ENCODE results near the gene MAP7D3.
A peak's percentile ranks its signal among the peaks of the same experiment; 100 is the strongest.
"Not testable (repeated sequence)": the region's sequence is repeated elsewhere in the genome, so short reads cannot be mapped to it uniquely, and the experiment has no call there.

Gene MAP7D3, protein sequence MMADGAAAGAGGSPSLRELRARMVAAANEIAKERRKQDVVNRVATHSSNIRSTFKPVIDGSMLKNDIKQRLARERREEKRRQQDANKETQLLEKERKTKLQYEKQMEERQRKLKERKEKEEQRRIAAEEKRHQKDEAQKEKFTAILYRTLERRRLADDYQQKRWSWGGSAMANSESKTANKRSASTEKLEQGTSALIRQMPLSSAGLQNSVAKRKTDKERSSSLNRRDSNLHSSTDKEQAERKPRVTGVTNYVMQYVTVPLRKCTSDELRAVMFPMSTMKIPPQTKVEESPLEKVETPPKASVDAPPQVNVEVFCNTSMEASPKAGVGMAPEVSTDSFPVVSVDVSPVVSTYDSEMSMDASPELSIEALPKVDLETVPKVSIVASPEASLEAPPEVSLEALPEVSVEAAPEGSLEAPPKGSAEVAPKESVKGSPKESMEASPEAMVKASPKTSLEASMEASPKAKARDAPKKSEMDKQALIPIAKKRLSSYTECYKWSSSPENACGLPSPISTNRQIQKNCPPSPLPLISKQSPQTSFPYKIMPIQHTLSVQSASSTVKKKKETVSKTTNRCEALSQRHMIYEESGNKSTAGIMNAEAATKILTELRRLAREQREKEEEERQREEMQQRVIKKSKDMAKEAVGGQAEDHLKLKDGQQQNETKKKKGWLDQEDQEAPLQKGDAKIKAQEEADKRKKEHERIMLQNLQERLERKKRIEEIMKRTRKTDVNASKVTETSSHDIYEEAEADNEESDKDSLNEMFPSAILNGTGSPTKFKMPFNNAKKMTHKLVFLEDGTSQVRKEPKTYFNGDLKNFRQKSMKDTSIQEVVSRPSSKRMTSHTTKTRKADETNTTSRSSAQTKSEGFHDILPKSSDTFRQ

DNA sequence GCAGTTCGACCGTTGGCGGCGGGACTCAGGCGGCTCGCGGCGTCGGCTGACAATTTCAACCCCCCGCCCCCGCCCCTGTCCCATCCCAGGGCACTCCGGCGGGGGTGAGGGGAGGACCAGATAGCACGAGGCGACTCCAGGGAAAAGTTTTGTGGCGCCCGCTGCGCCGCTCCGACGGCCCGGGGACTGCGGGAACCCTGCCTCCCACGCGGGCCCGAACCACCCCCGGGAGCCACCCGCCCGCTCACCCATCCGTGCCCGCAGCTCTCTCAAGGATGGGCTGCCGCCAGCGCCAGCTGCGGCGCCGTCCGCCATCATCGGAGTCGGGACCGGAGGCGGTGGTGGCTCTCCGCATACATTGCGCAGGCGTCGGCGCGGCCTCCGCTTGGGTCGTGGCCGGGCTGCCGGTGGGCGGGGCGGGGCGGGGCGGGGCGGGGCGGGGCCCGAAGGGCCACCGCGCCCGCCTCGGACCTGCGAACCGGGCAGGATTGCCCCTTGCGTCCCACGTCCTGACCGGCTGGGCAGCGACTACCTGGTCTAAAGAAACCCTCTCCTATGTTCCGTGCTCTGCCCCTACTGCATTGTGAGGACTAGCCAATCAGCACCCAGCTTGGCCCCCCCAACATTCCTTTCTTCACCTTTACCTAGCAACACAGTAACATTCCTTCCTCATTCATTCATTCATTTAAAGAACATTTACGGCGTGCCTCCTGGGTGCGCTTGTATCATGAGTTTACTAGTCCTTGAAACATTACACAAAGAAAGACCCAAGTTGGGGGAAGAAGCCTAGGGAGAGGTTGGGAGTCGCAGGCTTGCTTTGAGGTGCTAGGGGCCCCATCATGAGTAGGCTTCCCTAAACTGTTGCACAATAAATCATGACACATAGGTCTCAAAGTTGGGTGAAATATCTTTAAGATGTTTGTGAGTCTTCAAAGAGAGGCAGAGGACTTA lies at the start of gene MAP7D3:
Gene MAP7D3, minus strand, starts transcription at position 360 of the 951 bp plus-strand sequence. Its CDS starts 42 bp downstream, at position 318.
- DNase-seq, result peak; percentile 48

DNA sequence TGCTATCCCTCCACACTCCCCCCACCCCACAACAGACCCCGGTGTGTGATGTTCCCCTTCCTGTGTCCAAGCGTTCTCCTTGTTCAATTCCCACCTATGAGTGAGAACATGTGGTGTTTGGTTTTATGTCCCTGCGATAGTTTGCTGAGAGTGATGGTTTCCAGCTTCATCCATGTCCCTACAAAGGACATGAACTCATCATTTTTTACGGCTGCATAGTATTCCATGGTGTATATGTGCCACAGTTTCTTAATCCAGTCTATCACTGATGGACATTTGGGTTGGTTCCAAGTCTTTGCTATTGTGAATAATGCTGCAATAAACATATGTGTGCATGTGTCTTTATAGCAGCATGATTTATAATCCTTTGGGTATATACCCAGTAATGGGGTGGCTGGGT lies 49.5 kb upstream of the MAP7D3 start, which contains the start of gene ADGRG4:
Gene ADGRG4, plus strand, starts transcription at position 243 of the 400 bp plus-strand sequence. CDS start 7,815 bp downstream, outside the sequence.
- not testable (repeated sequence) for DNase-seq

DNA sequence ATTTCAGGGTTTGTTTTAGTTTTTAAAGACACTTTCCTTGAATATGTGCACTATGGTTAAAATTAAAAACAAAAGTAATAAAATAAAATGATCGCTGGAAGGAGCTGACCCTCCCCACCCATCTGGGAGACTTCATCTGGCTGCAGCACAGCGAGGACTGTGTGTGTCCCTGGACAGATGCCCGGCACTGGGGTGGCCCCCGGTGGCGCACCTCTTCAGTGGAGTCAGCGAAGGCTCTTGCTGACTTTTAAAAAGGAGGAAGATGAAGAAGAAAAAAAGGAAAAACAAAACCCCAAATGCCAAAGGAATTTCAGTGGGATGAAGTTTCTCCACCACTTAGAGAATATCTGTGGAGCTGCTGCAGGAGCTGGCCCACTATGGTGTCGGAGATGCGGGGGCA lies 44.2 kb upstream of the MAP7D3 start:
- no peak for DNase-seq

DNA sequence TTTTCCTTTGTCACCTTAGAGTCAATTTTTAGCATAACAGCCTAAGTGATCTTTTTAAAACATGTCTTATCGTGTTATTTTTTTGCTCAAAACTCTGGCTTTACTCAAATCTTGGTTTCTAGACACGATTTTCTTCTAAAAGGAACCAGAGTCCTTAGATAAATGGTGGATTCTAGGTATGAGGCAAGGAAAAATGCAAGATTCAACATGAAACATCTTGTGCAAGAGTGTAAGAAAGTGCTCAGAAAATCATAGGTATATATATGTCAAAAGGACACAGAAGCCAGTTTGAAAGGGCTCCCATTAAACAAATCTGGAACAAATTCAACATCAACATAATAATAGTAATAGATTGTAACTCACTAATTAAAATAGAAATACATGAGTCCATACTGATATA lies 41.5 kb upstream of the MAP7D3 start:
- DNase-seq, result no peak

DNA sequence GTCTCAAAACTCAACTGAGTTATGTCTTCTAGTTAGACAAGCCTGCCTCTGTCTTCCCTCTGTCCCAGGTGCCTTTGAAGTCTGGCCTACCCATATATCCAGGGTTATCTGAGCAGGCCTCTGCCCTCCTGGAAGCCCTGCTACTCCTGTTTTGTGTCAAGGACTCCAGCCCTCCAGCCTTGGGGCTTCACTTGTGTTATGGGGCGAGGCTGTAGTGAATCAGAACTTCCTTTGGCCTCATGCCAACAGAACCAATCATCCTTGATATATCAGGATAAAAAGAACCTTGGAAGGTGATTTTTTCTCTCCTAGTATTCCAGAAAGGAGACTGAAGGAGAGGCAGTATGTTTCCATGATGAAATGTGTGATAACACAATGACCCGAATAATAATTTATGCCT lies 40.6 kb upstream of the MAP7D3 start:
- DNase-seq, result no peak

DNA sequence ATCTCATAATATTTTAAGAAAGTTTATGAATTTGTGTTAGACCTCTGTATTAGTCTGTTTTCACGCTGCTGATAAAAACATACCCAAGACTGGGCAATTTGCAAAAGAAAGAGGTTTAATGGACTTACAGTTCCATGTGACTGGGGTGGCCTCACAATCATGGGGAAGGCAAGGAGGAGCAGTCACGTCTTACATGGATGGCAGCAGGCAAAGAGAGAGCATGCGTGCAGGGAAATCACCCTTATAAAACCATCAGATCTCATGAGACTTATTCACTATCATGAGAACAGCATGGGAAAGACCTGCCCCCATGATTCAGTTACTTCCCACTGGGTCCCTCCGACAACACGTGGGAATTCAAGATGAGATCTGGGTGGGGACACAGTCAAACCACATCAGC lies 35.2 kb upstream of the MAP7D3 start:
- not testable (repeated sequence) for DNase-seq

DNA sequence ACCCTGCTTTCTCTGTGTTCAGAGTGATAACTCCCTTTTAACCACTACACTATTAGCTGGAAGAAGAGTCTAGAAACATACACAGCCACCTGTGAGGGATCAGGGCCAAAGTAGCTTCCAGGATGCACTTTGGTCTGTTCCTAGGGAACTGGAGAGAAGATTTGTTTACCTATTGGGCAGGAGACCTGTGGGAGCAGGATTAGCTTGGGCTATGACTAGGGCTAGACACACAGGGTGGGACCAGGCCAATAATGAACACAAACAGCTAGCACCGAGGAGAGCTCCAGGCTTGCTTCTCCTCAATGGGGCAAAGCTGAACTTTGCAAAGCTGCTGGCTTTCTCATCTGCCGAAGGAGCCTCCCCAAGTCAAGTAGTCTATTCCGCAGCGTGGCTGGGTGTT lies 24.4 kb upstream of the MAP7D3 start:
- DNase-seq, result no peak

DNA sequence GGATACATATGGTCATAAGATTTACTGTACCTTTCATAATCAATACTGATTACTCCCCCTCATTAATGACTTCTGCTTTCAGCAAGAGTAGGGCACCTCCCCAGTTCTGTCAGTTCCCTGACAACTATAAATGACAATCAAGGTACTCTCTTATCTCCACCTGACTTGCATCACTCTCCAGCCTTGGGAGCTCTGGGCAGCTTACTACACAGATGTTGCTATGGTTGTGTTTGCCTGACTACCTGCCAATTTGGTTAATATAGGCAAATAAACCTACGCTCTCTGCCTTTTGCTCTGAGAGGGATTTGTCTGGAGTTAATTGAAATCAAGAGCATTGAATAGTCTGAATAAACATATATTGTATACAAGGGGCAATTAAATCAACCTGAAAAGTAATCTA lies 22.8 kb upstream of the MAP7D3 start:
- DNase-seq, result no peak

DNA sequence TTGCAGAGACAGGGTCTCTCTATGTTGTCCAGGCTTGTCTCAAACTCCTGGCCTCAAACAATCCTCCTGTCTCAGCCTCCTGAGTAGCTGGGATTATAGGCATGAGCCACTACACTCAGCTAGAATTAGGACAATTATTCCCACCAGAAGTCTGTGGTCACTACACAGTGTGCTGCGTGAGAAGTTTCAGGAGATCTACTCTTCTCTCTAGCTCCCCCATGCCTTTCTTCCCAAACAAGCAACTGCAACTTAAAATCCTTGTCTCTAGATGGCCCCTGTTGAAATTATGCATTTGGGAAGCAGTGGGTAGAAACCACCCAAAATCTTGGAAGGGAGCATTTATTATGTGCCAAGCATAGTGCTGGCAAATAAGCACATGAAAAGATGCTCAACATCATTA lies 21.1 kb upstream of the MAP7D3 start:
- no peak for DNase-seq

DNA sequence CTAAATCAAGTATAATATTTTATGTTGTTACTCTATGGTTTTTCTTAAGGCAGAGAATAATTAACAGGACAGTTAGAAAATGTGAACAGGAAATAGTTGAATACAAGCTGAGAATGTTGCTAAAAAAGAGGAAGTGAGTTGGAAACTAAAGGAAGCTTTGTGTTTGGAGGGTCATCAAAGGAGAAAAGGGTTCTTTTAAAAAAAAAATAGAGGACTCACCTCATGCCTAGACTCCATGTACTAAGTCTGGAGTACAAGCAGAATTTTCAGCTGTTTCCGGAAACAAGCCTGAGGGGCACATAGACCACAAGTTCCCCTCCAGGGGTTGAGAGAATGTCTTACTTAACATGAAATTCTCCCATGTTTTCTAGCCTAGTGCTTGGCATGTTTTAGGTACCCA lies 20.1 kb upstream of the MAP7D3 start:
- no peak for DNase-seq

DNA sequence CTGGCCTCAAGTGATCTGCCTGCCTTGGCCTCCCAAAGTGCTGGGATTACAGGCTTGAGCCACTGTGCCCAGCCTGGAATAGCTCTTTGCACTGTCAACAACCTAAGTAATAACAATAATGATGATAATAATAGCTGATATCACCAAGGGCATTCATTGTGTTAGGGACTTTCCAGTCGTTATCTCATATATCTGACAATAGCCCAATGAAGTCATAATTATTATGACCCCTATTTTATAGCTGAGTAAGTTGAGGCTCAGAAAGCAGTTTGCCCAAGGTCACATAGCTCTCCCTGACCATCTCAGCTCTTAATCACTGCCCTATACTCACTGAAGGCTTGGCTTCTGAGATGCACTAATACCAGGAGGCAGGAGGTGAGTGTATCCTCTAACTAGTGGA lies 18.7 kb upstream of the MAP7D3 start:
- DNase-seq, result no peak

DNA sequence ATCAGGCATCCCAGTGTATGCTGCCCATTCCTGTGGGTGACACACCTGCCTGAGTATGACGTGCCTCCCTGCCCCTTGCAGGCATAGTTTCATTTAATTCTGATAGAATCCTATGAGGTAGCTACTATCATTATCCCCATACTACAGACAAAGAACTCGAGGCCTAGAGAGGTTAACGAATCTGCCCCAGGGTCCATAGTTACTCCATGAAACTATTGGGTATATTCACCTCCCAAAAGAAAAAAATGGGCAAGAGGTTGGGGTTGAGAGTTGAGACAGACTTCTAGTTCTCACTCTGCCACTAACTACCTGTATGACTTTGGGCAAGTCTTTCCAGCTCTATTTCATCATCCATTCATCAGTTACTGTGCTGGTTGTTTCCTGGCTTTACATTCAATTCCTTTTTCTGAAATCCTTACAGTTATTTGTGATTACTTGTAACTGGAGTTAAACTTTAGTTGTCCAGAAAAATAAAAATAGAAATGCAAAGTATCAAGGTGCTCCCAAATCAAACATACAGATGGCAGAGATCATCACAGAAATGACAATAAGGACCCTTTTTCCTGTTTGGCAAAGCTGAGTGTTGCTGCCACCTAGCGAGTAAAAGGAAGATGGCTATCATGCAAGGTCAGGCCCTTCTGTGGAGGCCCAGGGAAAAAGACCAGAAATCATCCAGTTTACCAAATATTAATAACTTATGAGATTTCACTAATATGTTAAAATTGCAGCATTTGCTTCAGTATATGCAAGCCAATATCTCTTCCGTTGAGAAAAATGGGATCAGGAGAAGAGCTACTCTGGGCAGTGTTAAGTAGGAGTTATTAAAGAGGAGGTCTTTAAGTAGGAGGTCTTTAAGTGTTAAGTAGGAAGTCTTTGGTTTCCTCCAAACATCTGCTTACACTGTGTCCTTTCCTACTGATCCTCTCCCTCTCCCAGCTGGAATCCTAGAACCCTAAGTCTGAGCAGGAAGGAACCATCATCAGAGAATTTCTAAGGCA lies 17.1 kb upstream of the MAP7D3 start:
- peak; percentile 15 for DNase-seq

DNA sequence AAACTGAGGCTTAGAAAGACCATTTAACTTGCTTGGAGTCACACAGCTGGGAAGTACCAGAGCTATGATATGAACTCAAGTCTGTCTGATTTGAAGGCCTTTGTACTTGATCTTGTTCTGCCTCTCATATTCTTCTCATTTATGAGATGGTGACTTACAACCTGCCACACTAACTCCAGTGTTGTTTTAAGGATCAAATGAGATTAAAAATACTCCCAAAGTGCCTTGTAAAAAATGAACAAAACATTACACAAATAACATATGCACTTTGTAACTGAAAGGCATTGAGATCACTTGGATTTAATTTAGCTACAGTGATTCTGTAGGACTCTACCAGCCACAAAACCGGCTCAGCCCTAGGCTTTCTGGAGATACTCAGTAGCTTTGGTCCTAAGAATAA lies 15.6 kb upstream of the MAP7D3 start:
- no peak for DNase-seq

DNA sequence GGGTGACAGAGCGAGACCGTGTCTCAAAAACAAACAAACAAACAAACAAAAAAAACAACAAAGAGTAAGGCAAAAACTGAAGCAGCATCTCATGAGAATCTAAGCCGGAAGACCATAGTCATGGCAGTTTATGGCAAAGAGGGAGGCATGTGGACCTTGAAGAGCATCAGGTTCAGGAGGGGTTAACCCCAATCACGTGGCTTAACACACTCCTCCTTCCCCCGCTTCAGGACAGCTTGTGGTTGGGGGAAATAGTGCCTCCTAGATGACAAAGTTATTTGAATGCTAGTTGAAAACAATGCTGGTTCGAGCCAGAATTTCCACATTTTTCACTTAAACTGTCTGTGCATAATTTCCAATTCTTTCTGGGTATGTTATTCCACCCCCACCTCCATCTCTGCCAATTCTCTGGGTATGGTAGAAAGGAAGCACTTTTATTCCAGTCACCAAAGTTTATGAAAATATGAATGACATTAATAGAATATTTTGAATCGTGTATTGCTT lies 11.7 kb upstream of the MAP7D3 start:
- DNase-seq, result no peak

DNA sequence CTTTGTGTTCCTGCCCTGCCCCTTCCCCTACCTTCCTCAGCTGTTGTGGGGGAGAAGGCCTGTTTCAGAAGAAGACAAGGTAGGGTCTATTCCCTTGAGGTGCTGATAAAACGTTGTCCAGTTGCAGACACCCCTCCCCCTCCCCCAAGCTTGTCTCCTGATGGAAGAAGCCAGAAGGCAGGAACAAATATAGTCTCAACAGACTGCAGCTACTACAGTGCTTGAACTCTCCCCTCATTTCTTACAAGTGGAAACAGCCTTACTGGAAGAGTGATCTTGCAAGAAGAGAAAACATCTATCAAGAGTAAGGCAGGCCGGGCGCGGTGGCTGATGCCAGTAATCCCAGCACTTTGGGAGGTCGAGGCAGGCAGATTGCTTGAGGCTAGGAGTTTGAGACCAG lies 11.0 kb upstream of the MAP7D3 start:
- DNase-seq, result no peak

DNA sequence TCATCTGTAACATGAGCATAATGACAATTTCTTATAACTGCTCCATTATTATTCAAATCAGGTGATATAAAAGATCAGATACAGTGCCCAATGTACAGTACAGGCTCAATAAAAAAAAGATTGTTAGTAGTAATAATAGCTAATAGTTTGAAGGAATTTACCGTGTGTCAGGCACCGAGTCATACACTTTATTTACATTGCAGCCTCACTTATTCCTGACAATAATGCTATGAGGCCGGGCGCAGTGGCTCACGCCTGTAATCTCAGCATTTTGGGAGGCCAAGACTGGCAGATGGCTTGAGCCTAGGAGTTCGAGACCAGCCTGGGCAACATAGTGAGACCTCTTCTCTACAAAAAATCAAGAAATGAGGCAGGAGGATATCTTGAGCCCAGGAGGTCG lies 10.1 kb upstream of the MAP7D3 start:
- peak; percentile 26 for DNase-seq

DNA sequence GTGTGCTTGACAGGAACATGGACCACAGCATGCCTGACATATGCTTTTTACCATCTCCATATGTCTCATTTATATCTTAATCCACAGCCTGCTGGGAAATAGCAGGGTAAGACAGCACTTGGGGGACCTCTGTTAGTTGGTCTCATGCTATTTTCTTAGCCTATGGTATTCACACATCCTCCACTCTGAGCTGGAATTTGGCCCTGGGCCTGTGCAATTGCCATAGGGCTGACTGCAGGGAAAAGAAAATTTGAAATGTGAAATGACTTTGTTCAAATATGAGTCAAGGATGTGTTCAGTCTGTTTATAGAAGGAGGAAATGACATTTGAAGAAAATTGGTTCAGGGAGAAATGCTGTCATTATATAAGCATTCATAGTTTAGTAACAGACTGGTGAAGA lies 9.6 kb upstream of the MAP7D3 start:
- DNase-seq, result peak; percentile 79

DNA sequence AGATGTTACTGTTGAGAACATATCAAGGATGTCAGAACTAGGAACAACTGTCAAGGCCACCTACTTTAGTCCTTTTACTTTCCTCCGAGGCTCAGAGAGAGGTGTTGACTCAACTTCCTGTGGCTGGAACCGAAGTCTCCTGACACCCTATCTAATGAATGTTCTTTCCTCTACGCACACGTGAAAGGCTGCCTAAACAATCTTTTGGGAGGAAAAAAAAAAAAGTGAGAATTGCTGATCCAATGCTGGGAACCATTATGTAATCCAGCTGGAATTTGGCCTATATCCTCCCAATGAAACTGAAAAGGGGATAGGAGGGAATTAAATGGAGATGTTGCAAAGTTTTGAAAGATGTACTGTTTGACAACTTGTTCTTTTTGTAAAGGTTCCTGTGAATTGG lies 8.3 kb upstream of the MAP7D3 start:
- DNase-seq, result peak; percentile 55

DNA sequence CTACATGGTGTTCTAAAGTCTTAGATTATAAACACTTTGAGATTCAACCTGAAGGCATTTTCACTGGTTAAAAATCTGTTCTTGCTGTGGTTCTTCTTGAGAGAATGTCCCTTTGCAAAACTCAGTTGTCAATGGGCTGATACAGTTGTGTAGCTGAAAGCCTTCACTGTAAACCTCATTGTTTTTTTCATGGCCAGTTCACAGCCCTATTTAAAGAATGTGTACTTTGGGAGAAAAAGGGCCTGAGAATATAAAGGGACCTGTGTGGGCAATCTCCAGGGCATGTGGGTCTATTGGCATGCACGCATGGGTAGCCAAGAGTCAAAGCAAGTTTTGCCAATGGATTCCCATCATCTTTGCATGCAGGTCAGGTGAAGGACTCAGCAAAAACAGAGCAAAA lies 7.8 kb upstream of the MAP7D3 start:
- no peak for DNase-seq

DNA sequence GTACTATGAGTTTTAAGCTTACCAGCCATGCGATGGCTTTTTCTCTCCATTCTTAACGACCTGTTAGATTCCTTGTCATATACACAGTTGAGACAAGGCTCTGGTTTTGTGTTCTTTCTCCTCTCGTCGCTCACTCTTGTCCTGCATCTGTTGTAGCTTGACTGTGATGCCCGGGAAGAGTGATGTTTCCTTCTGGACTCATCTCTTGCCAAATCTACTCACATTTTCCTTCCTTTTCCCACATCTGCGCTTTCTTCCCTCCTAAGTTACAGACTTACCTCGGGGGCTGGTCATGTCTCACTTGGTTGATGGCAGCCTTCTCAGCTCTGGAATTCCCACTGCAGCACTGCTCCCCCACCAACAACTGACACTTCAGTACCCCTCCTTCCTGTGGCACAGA lies 4.8 kb upstream of the MAP7D3 start:
- DNase-seq, result no peak

DNA sequence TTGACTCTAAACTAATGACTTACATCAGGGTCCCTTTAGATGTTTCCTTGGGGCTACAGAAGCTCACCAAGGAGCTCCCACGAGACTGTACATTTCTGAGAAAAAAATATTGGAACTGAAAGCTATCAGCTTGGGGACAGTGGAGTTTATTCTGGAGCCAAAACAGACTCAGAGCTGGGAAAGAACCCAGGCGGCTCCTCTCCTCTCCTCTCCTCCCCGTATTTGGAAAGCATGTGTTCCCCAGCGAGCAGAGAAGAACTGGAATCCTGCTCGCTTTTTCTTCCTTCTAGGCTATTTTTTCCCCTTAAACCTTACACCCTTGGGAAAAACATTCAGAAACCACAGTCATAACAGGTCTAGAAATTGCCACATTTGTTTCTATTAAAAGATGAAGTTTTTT lies 4.3 kb upstream of the MAP7D3 start:
- DNase-seq, result no peak
